CD4-positive, alpha-beta T cell treated with Interleukin-15 for 1 hour (primary cell): ENCODE data around the gene RNF187.

Experiments used
- DNase-seq: peaks from one replicate; pipeline ENCODE4 v3.0.0-alpha.2; 2020

The RNF187 gene

GRCh38 chr1:228511546-228512445 lies 24.6 kb downstream of the RNF187 start:
- no peak for DNase-seq

- no peak for DNase-seq
Observed at GRCh38 chr1:228512781-228513198, 25.6 kb downstream of the RNF187 start.

- no peak for DNase-seq
Observed at GRCh38 chr1:228513236-228513900, 26.2 kb downstream of the RNF187 start.

- DNase-seq = no peak
Observed at GRCh38 chr1:228514421-228514820, 27.2 kb downstream of the RNF187 start.

GRCh38 chr1:228515200-228515834 lies 28.1 kb downstream of the RNF187 start:
- no peak for DNase-seq

GRCh38 chr1:228517655-228518054 lies 30.5 kb downstream of the RNF187 start:
- DNase-seq = no peak

DNA sequence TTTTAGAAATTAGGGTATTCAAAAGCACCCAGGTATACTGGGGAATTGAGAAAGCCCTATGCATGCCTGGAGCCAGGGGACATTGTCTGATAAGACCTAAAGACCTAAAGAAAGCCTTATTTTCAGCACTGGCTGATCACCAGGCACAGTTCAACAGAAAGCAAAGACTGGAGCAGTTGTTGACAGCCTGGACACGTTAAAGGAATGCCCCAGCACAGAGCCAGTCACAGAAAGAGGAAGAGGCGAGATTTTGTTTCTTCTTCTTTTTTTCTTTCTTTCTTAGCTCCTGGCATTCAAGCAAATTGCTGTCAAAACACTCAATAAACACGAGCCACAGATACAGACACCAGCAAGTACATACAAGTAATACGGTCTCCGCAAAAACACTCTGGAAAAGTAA lies 40.4 kb downstream of the RNF187 start:
- DNase-seq = no peak

DNA sequence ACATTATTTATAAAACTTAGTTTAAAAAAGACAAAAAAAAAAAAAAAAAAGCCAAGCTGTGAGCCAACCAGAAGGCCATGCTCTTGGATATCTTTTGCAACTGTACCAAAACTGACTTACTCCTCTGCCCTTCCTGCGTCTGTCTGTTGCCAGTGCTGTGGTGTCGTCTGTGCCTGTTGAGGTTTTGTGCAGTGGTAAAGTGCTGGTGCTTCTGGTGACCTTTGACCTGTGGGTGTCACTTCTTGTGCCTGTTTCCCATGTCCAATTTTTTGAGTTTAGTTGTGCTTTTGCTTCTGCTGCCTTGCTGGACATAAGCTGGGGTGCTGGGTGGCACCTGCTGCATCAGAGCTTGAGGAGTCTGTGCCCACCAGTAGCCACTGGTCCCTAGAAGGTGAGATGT lies 41.4 kb downstream of the RNF187 start:
- DNase-seq = no peak

- DNase-seq = no peak
Observed at GRCh38 chr1:228530086-228530758, 43.0 kb downstream of the RNF187 start.

DNA sequence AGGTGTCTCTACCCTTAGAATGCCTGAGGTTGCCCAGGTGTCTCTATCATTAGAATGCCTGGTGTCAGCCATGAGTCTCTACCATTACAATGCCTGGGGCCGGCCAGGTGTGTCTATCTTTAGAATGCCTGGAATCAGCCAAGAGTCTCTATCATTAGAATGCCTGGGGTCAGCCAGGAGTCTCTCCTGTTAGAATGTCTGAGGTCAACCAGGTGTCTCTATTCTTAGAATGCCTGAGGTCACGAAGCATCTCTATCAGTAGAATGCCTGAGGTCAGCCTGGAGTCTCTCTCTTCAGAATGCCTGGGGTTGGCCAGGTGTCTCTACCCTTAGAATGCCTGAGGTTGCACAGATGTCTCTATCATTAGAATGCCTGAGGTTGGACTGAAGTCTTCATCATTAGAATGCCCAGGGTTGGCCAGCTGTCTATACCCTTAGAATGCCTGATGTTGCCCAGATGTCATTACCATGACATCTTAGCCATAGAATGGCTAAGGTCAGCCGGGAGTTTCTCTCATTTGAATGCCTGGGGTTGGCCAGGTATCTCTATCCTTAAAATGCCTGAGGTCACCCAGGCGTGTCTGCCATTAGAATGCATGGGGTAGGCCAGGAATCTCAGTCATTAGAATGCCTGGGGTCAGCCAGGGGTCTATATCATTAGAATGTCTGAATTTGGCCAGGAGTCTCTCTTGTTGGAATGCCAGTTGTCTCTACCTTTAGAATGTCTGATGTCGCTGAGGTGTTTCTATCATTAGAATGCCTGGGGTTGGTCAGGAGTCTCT lies 44.0 kb downstream of the RNF187 start:
- DNase-seq = no peak

DNA sequence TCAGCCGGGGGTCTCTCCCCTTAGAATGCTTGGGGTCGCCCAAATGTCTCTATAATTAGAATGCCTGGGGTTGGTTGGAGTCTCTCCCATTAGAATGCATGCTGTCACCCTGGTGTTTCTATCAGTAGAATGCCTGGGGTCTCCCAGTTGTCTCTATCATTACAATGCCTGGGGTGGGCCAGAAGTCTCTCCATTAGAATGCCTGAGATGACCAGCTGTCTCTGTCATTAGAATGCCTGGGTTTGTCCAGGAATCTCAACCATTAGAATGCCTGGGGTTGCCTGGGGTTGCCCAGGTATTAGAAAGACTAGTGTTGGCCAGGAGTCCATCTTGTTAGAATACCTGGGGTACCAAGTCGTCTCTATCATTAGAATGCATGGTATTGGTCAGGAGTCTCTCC lies 51.6 kb downstream of the RNF187 start:
- DNase-seq = no peak

- DNase-seq = no peak
Observed at GRCh38 chr1:228540161-228540917, 53.2 kb downstream of the RNF187 start.

DNA sequence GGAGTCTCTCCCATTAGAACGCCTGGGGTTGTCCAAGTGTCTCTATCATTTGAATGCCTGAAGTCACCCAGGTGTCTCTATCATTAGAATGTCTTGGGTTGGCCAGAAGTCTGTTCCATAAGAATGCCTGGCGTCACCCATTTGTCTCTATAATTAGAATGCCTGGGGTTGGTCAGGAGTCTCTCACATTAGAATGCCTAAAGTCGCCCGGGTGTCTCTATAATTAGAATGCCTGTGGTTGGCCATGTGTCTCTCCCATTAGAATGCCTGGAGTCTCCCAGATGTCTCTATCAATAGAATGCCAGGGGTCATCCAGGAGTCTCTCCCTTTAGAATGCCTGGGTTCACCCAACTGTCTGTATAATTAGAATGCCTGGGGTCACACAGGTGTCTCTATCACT lies 54.5 kb downstream of the RNF187 start:
- DNase-seq = no peak

- no peak for DNase-seq
Observed at GRCh38 chr1:228542376-228542775, 55.2 kb downstream of the RNF187 start.

DNA sequence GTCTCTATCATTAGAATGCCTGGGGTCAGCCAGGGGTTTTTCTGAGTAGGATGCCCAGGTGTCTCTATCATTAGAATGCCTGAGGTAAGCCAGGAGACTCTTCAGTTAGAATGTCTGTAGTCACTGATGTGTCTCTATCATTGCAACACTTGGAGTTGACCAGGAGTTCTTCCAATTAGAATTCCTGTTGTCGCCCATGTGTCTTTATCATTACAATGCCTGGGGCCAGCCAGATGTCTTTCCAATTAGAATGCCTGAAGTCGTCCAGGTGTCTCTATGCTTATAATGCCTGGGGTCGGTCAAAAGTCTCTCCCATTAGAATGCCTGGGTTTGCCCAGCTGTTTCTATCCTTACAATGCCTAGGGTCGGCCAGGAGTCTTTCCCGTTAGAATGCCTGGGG lies 55.8 kb downstream of the RNF187 start:
- no peak for DNase-seq

DNA sequence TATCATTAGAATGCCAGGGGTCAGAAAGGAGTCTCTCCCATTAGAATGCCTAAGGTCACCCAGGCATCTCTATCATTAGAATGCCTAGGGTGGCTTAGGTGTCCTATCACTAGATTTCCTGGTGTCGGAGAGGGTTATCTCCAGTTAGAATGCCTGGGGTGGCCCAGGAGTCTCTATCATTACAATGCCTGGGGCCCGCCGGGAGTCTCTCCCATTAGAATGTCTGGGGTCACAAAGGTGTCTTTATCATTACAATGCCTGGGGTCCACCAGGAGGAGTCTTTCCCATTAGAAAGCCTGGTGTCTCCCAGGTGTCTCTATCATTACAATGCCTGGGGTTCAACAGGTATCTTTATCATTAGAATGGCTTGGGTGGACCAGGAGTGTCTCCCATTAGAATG lies 56.2 kb downstream of the RNF187 start:
- no peak for DNase-seq

DNA sequence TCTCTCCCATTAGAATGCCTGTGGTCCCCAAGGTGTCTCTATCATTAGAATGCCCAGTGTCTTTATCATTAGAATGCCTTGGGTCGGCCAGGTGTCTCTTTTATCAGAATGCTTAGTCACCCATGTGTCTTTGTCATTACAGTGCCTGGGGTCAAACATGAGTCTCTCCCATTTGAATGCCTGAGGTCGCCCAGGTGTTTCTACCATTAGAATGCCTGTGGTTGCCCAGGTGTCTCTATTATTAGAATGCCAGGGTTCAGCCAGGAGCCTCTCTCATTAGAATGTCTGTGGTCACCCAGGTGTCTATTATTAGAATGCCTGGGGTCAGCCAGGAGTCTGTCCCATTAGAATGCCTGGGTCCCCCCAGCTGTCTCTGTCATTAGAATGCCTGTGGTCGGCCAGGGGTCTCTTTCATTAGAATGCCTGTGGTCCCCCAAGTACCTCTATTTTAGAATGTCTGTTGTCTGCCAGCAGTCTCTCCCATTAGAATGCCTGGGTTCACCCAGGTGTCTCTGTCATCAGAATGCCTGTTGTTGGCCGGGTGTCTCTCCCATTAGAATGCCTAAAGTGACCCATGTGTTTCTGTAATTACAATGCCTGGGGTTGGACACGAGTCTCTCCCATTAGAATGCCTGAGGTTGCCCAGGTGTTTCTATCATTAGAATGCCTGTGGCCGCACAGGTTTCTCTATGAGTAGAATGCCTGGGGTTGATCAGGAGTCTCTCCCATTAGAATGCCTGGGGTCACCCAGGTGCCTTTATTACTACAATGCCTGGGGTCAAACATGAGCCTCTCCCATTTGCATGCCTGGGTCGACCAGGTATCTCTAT lies 57.1 kb downstream of the RNF187 start:
- DNase-seq = no peak

- no peak for DNase-seq
Observed at GRCh38 chr1:228544921-228545591, 57.9 kb downstream of the RNF187 start.
